CD4-positive, alpha-beta T cell treated with Interleukin-6 at 100 ng/mL for 8 hours (primary cell): ENCODE results near the gene CADM4.
A peak's percentile ranks its signal among the peaks of the same experiment; 100 is the strongest.
"Not testable (repeated sequence)": the region's sequence is repeated elsewhere in the genome, so short reads cannot be mapped to it uniquely, and the experiment has no call there.

ENCODE experiments used
- DNase-seq: peaks from one replicate; pipeline ENCODE4 v3.0.0-alpha.2; 2020; ENCODE audit warnings: mixed read lengths, low spot score

Gene CADM4, protein sequence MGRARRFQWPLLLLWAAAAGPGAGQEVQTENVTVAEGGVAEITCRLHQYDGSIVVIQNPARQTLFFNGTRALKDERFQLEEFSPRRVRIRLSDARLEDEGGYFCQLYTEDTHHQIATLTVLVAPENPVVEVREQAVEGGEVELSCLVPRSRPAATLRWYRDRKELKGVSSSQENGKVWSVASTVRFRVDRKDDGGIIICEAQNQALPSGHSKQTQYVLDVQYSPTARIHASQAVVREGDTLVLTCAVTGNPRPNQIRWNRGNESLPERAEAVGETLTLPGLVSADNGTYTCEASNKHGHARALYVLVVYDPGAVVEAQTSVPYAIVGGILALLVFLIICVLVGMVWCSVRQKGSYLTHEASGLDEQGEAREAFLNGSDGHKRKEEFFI

GRCh38 chr19:43639519-43640423 is at the start of gene CADM4:
Gene CADM4, minus strand, starts transcription at chr19:43639850. Its CDS starts 60 bp downstream, at chr19:43639790.
- peak; percentile 35 for DNase-seq

- no peak for DNase-seq
These were observed 48.5 kb upstream of the CADM4 start for GRCh38 chr19:43688059-43688701.

- DNase-seq = no peak
These were observed 48.0 kb upstream of the CADM4 start for GRCh38 chr19:43687660-43687997.

GRCh38 chr19:43684326-43684725 is 44.7 kb upstream of the CADM4 start:
- DNase-seq = no peak

- no peak for DNase-seq
These were observed 44.3 kb upstream of the CADM4 start for GRCh38 chr19:43683905-43684304.

DNA sequence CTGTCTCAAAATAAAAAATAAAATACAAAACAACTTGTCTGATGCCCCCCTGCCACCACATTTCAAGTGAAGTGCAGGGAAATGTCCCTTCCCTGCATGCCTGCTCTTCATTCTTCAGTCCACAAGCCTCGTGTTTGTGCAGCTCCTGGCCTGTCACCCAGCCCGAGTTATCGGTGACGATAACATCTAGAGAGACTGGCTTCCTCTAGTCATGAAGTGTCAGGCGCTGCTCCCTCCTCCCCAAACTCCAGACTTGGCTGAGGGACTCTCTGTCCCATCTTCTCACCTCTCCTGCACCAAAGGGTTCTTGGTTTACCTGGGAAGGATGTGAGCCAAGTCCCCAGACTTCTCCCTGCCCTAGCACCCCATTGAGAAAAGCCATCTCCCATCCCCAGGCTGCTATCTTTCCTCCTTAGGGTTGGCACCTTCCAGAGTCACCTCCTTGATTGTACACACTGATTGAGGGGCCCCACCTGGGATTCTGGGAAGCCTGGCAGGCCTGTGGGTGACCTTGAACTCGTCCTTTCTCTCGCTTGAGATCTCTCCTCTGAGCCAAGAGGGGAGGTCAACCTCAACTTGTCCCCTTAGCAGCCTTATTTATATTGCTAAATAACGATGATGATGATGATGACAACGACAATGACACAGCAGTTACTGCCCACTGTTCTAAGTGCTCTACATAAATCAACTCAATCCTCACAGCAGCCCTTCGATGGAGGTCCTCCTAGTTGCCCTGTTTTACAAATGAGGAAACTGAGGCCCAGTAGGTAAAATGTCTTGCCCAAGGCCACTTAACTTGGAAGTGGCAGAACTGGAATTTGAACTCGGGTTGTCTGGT is 43.4 kb upstream of the CADM4 start:
- no peak for DNase-seq

- DNase-seq = not testable (repeated sequence)
These were observed 42.6 kb upstream of the CADM4 start for GRCh38 chr19:43682269-43682668.

GRCh38 chr19:43681821-43682220 is 42.2 kb upstream of the CADM4 start:
- DNase-seq = no peak

DNA sequence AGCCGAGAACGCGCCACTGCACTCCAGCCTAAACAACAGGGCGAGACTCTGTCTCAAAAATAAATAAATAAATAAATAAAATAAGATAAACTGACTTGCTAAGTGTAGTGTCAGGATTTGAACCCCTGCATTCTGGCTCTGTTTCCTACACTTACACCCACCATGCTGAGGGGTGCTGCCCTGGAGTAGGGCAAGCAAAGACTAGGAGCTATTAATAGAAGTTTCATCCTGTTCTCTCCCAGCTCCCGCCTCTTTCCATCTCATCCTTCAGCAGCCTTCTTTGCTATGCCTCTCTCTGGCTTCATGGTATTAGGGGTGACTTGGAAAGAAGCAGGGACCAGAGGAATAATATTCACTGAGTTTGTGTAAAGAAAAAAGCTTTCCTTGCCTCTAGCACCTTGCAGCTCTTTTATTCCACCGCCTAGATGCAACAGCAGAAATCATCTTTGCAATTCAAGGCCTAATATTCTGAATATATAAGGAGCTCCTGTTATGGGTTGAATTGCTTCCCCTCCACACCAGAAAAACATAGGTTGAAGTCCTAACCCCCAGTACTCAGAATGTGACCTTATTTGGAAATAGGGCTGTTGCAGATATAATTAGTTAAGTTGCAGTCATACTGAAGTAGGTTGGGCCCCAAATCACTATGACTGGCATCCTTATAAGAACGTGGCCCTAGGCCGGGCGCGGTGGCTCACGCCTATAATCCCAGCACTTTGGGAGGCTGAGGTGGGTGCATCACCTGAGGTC is 39.0 kb upstream of the CADM4 start:
- DNase-seq = no peak

DNA sequence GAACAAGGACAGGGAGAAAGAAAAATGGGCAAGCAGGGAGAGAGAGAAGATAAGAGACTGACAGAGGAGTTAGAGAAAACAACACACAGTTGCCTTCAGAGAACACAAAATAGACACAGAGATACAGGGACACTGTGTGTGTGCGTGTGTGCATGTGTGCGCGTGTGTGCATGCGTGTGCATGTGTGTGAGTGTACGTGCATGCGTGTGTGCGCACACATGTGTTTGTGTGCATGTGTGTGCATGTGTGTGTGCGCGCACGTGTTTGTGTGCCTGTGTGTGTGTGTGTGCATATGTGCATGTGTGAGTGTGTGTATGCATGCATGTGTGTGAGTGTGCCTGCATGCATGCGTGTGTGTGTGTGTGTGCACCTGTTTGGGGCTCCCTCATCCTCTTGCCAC is 36.3 kb upstream of the CADM4 start:
- DNase-seq = no peak

DNA sequence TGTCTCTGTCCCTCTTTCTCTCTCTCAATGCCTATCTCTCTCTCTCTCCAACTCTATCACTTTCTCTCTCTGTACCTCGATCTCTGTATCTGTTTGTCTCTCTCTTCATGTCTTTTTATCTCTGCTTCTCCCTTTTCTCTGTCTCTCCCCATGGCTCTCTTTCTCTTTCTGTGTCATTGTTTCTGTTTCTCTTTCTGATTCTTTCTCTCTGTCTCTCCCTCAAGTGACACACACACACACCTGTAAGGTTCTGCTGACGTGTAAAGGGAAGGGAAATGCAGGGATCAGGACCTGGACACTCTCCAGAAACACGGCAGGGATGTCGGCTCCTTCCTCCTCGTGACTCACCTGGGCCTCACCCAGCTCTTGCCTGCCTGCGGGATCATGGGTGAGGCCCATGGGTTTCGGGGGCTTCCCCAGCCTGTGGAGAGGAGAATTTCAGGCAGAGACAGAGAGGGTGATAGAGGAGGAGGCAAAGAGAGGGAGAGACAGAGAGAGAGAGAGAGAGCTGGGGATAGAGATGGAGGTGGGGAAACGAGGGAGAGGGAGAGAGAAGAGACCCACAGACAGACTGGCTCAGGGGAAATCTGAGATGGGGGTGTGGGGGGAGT is 35.7 kb upstream of the CADM4 start:
- no peak for DNase-seq

DNA sequence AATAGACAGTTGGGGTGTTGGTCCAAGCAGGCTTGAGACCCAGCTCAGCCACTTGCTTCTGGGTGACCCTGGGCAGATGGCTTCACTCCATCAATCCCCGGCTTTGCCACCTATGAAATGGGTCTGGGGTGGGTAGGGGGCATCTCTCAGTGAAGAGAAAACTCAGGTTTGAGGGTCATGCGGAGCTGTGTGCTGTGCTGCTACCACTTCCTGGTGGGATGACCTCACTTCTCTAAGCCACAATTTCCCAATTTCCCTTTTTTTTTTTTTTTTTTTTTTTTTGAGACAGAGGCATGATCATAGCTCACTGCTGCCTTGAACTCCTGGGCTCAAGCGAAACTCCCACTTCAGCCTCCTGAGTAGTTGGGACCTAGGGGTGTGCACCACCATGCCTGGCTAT is 34.9 kb upstream of the CADM4 start:
- no peak for DNase-seq

GRCh38 chr19:43674183-43674582 is 34.5 kb upstream of the CADM4 start:
- DNase-seq = no peak

GRCh38 chr19:43673637-43674036 is 34.0 kb upstream of the CADM4 start:
- DNase-seq = no peak

GRCh38 chr19:43672061-43672679 is 32.5 kb upstream of the CADM4 start:
- no peak for DNase-seq

DNA sequence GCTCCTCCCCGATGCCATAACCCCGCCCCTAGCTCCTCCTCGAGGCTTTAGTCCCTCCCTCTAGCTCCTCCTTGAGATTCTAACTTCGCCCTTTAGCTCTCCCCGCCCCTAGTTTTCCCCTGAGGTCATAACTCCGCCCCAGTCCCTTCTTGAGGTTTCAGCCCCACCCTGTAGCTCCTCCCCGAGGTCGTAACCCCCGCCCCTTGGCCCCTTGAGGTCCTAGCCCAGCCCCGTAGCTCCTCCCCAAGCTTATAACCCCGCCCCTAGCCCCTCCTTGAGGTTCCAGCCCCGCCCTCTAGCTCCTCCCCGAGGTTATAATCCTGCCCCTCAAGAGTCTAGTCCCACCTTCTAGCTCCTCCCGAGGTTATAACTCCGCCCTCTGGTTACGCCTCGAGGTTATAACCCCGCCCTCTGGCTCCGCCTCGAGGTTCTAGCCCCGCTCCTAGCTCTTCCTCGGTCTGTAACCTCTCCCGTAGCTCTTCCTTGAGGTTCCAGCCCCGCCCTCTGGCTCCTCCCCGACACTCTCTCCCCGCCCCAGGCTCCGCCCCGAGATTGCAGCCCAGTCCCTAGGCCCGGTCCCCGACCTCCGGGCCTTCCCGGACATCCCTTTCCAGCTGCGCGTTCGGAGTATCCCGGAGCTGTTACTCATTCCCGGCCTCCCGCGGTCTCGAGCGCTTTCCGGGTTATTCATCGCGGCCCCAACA is 28.9 kb upstream of the CADM4 start:
- DNase-seq = peak; percentile 96

DNA sequence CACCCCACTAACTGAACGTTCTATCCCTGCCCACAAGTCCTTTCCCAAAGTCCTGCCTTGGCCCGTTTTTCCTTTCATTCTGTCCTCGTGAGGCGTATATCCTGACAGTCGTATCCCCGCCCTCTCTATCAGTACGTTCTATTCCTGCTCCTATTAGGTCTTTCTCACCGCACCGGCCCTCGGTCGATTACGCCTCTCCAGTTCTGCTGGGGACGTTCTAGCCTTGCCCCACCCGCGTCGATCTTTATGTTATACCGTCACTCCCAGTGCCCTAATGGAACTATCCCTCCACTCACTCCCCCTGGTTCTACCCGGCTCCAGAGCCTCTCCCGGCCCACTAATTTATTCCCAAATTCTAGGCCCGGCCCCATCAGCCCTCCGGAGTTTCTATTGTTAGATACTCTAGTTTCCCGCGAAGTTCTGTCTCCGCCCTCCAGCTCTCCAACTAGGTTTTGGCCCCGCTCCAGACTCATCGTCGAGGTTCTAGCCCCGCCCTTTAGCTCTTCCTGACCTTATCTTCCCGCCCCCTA is 28.3 kb upstream of the CADM4 start:
- DNase-seq = no peak

- no peak for DNase-seq
These were observed 27.7 kb upstream of the CADM4 start for GRCh38 chr19:43667126-43667875.
